Measurements from ENCODE around the gene B3GNT8.

The B3GNT8 gene

DNA sequence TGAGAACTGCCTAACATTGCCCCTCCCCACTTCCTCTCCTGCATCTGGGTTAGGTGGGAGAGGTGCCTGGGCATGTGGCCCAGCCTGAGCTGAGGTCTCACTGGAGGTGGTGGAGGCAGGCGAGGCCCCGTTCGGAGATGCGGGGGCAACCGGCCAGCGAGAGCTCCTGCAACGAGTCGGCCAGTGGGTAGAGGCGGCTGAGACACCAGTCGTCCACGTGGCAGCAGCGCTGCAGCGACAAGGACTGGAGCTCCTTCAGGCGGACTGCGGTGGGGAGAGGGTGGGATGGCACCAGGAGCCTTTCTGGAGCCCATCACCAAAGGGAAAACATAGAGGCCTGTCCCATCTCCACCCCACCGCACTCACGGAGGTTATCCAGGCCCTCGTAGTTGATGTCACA is 6.0 kb upstream of the B3GNT8 start:
- ATAC-seq, result no peak
- no peak for TF ChIP-seq ARNTL (CRISPR knock-in tag; IDR thresholded peaks at IDR 0.05; ENCODE audit: borderline replicate concordance, low read depth)

- ATAC-seq, result no peak
- TF ChIP-seq, protein P1, sequence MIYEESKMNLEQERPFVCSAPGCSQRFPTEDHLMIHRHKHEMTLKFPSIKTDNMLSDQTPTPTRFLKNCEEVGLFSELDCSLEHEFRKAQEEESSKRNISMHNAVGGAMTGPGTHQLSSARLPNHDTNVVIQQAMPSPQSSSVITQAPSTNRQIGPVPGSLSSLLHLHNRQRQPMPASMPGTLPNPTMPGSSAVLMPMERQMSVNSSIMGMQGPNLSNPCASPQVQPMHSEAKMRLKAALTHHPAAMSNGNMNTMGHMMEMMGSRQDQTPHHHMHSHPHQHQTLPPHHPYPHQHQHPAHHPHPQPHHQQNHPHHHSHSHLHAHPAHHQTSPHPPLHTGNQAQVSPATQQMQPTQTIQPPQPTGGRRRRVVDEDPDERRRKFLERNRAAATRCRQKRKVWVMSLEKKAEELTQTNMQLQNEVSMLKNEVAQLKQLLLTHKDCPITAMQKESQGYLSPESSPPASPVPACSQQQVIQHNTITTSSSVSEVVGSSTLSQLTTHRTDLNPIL (CRISPR knock-in tag; IDR thresholded peaks at IDR 0.05; ENCODE audit: low read depth), result no peak
- TF ChIP-seq PATZ1 (CRISPR knock-in tag; IDR thresholded peaks at IDR 0.05; ENCODE audit: borderline replicate concordance), result no peak
- TF ChIP-seq, protein P2, sequence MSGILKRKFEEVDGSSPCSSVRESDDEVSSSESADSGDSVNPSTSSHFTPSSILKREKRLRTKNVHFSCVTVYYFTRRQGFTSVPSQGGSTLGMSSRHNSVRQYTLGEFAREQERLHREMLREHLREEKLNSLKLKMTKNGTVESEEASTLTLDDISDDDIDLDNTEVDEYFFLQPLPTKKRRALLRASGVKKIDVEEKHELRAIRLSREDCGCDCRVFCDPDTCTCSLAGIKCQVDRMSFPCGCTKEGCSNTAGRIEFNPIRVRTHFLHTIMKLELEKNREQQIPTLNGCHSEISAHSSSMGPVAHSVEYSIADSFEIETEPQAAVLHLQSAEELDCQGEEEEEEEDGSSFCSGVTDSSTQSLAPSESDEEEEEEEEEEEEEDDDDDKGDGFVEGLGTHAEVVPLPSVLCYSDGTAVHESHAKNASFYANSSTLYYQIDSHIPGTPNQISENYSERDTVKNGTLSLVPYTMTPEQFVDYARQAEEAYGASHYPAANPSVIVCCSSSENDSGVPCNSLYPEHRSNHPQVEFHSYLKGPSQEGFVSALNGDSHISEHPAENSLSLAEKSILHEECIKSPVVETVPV (CRISPR knock-in tag; IDR thresholded peaks at IDR 0.05), result no peak
- no peak for TF ChIP-seq BACH2 (CRISPR knock-in tag; IDR thresholded peaks at IDR 0.05; ENCODE audit: borderline replicate concordance)
- no peak for TF ChIP-seq SNAI2 (CRISPR knock-in tag; IDR thresholded peaks at IDR 0.05)
- TF ChIP-seq ZC3H10 (CRISPR knock-in tag; IDR thresholded peaks at IDR 0.05), result no peak
- no peak for TF ChIP-seq ISL1 (CRISPR knock-in tag; IDR thresholded peaks at IDR 0.05)
- no peak for TF ChIP-seq POU6F1 (CRISPR knock-in tag; IDR thresholded peaks at IDR 0.05; ENCODE audit: borderline replicate concordance, low read depth)
- no peak for TF ChIP-seq PPARA (CRISPR knock-in tag; IDR thresholded peaks at IDR 0.05; ENCODE audit: borderline replicate concordance)
- no peak for TF ChIP-seq ZNF70 (CRISPR knock-in tag; IDR thresholded peaks at IDR 0.05)
- no peak for TF ChIP-seq RARB (CRISPR knock-in tag; IDR thresholded peaks at IDR 0.05)
- TF ChIP-seq ARNTL (CRISPR knock-in tag; IDR thresholded peaks at IDR 0.05; ENCODE audit: borderline replicate concordance, low read depth), result no peak
- no peak for TF ChIP-seq TCF4 (CRISPR knock-in tag; IDR thresholded peaks at IDR 0.05; ENCODE audit: borderline replicate concordance)
- no peak for TF ChIP-seq ZFP3 (CRISPR knock-in tag; IDR thresholded peaks at IDR 0.05)
- no peak for TF ChIP-seq ZNF565 (CRISPR knock-in tag; conservative IDR thresholded peaks at IDR 0.05; ENCODE audit: low read depth)
- TF ChIP-seq ZNF8 (CRISPR knock-in tag; IDR thresholded peaks at IDR 0.05), result no peak
- TF ChIP-seq TOX (CRISPR knock-in tag; IDR thresholded peaks at IDR 0.05; ENCODE audit: borderline replicate concordance), result no peak
Measured at GRCh38 chr19:41431426-41432386, 4.5 kb upstream of the B3GNT8 start.

DNA sequence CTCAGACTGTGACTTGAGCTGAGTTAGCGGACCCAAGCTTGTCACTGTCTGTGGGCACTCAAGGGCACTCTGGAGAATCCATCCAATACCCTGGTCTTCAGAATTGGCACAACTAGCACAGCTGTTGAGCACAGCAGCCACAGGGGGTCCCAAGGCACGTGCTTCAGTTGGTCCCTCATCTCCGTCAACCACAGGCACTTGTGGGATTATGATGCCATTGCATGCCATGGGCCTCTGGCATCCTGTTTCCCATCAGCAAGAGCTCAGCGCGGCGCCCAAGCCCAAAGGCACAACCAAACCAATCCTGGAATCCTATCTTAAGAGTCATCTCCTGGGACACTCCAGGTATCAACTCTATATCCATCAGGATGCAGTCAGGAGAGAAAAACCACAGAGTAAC is 3.7 kb upstream of the B3GNT8 start:
- TF ChIP-seq POU6F1 (CRISPR knock-in tag; IDR thresholded peaks at IDR 0.05; ENCODE audit: borderline replicate concordance, low read depth) (no peak), ZFP3 (CRISPR knock-in tag; IDR thresholded peaks at IDR 0.05) (no peak), GLIS3 (CRISPR knock-in tag; IDR thresholded peaks at IDR 0.05) (no peak), PPARA (CRISPR knock-in tag; IDR thresholded peaks at IDR 0.05; ENCODE audit: borderline replicate concordance) (no peak), ARNTL (CRISPR knock-in tag; IDR thresholded peaks at IDR 0.05; ENCODE audit: borderline replicate concordance, low read depth) (no peak), CSDC2 (CRISPR knock-in tag; IDR thresholded peaks at IDR 0.05) (no peak), SNAI2 (CRISPR knock-in tag; IDR thresholded peaks at IDR 0.05) (no peak), ZFP30 (CRISPR knock-in tag; IDR thresholded peaks at IDR 0.05) (no peak), BACH2 (CRISPR knock-in tag; IDR thresholded peaks at IDR 0.05; ENCODE audit: borderline replicate concordance) (no peak), ZNF70 (CRISPR knock-in tag; IDR thresholded peaks at IDR 0.05) (no peak), ESRRG (CRISPR knock-in tag; IDR thresholded peaks at IDR 0.05) (no peak), PATZ1 (CRISPR knock-in tag; IDR thresholded peaks at IDR 0.05; ENCODE audit: borderline replicate concordance) (no peak), ZC3H10 (CRISPR knock-in tag; IDR thresholded peaks at IDR 0.05) (no peak), ZNF565 (CRISPR knock-in tag; conservative IDR thresholded peaks at IDR 0.05; ENCODE audit: low read depth) (no peak)
- TF ChIP-seq, protein P3, sequence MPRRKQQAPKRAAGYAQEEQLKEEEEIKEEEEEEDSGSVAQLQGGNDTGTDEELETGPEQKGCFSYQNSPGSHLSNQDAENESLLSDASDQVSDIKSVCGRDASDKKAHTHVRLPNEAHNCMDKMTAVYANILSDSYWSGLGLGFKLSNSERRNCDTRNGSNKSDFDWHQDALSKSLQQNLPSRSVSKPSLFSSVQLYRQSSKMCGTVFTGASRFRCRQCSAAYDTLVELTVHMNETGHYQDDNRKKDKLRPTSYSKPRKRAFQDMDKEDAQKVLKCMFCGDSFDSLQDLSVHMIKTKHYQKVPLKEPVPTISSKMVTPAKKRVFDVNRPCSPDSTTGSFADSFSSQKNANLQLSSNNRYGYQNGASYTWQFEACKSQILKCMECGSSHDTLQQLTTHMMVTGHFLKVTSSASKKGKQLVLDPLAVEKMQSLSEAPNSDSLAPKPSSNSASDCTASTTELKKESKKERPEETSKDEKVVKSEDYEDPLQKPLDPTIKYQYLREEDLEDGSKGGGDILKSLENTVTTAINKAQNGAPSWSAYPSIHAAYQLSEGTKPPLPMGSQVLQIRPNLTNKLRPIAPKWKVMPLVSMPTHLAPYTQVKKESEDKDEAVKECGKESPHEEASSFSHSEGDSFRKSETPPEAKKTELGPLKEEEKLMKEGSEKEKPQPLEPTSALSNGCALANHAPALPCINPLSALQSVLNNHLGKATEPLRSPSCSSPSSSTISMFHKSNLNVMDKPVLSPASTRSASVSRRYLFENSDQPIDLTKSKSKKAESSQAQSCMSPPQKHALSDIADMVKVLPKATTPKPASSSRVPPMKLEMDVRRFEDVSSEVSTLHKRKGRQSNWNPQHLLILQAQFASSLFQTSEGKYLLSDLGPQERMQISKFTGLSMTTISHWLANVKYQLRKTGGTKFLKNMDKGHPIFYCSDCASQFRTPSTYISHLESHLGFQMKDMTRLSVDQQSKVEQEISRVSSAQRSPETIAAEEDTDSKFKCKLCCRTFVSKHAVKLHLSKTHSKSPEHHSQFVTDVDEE (CRISPR knock-in tag; IDR thresholded peaks at IDR 0.05), result no peak
- ATAC-seq, result no peak

Measured in SK-N-SH treated with all-trans-retinoic acid at 6 μM for 48 hours (cell line).